ENCODE results near the gene PTPRO.

DNA sequence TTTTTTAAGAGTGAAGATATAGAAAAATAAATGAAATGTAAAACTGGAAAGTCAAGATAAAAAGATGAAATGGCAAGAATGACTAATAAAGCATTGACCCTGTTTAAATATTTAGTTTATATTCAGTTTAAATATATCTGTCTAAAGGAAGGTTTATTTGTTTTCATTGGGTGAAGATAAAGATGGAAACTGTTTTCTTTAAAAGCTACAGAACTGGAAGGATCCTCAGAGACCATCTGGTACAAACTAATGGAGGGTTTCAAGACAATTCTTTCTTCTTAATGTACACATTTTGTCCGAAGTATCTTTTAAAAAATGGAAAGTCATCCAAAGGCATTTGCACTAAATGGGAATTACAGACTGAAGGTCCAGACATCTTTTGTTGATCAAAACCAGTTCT lies 324.3 kb downstream of the PTPRO start:
- TF ChIP-seq POLR2A (IDR thresholded peaks at IDR 0.05; ENCODE audit: low read length) = no peak
- TF ChIP-seq GATA1 (IDR thresholded peaks at IDR 0.05; ENCODE audit: low read depth, low read length) = no peak
